ENCODE measurements around the gene TF.
A peak's percentile ranks its signal among the peaks of the same experiment; 100 is the strongest.
"Not testable (repeated sequence)": the region's sequence is repeated elsewhere in the genome, so short reads cannot be mapped to it uniquely, and the experiment has no call there.

TF gene

DNA sequence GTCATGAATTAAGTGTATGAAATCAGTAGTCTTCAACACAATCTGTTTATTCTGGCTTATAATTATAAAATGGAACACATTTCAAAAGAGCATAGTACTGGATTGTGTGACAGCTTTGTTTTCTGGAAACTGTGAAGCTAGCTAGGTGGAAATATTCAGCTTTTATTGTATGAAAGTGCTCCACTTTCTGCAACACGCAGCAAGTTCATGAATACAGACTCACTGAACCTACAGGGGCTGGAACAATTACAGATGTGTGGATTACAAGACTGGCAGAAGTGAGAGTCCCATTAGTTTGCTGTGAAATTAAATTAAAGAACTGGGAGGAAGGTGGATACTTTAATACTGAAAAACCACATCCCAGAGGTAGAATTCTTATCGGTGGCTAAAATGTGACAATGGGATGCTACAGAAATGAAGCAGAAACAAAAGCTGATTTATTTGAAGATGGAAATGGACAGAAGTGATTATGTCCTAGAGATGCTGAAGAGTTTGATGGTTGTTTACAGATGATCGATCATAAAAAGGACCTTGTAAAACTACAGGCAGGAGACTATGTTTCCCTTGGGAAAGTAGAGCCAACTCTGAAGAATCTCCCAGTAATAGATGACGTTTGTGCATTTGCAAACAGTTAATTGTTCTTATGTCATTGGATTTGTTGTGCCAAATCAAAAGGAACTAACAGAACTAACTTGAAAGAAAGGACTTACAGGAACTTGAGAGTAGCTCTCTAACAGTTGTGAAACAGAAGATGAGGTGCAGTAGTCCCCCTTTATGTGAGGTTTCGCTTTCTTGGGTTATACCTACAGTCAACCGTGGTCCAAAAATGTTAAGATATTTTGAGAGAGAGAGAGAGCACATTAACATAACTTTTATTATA is 15.7 kb downstream of the TF start:
- no peak for DNase-seq (ENCODE audit: low read depth in 1 of 2, low spot score in 1 of 2)
- TF ChIP-seq JUND (IDR thresholded peaks at IDR 0.05; ENCODE audit: low read depth): no peak
- in situ Hi-C loops (cut with HindIII; ENCODE audit: low pct_unique_long_range_greater_than_20kb, low sequenced_read_pairs): no loop called here

DNA sequence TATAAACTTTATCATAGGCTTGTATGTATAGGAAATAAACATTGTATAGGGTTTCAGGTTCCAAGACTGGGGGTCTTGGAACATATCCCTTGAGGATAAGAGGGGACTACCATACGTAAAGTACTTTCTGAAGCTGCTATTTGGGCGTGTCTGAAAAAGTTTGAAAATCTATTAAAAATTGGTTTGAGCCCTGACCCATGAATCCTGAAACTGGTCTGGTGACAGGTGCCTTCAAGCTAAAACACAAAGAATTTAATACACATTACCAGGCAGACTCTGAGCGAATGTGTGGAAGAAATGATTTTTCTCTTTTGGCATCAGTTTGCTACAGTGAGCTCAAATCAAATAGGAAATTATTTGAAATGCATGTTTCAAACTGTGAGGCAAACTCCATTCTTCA is 16.3 kb downstream of the TF start:
- TF ChIP-seq JUND (IDR thresholded peaks at IDR 0.05; ENCODE audit: low read depth): no peak
- in situ Hi-C loops (cut with HindIII; ENCODE audit: low pct_unique_long_range_greater_than_20kb, low sequenced_read_pairs): no loop called here

DNA sequence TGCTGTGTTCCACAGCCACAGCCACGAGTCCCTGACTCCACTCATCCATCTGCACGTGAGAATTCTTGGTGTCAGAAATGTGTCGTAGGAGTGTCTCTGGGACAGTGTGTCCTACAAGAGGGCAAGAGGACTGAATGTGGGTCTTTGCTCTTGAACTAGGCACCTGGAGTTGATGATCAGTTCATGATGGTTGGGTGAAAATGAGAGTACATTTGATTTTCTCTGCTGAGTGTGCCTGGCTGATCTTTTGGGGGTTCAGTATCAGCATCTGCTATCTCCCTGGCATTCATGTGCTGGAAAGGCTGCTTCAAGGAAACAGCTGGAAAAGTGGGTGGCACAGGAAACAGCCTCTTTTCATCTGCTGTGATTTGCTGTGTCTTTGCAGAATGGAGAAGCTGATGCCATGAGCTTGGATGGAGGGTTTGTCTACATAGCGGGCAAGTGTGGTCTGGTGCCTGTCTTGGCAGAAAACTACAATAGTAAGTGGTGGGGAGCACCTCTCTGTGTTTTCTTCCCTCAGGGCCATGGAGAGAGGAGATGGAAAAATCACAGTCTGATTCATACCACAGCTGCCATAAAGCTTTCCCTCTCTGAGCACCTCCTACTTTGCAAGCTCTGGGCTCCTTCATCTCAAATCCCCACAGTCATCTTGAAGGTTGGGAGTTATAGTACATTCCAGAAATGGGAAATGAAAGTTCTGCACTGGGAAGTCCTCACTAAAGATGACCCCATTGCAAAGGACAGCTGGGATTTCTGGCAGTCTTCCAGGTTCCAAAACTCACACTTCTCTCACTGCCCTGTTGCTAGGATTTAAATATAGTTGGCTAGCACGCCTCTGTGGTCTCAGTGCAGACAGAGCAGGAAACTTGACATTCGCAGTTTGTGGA is 17.8 kb downstream of the TF start:
- in situ Hi-C loops (cut with HindIII; ENCODE audit: low pct_unique_long_range_greater_than_20kb, low sequenced_read_pairs): no loop called here
- no peak for TF ChIP-seq JUND (IDR thresholded peaks at IDR 0.05; ENCODE audit: low read depth)
- DNase-seq (ENCODE audit: low read depth in 1 of 2, low spot score in 1 of 2): no peak

More for the DNA sequence above, 16.3 kb downstream of the TF start:
- no peak for DNase-seq (ENCODE audit: low read depth in 1 of 2, low spot score in 1 of 2)

DNA sequence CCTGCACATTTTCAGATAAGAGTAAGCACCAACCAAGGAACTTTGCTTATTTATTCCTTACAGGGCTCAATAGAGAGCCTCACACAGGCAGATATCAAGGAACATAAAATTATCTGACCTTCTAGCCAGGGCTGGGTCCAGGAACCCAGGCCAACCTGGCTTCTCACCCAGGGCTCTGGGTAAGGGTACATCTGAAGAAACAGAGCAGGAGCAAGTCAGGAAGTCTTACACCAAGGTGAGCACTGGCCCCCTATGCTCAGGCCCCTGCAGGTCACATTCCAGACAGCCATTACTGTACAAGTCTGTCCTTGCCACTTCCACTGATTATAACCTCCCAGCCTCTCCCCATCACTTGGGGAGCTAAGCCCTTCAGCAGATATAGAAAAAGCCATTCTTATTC is 19.1 kb downstream of the TF start:
- TF ChIP-seq JUND (IDR thresholded peaks at IDR 0.05; ENCODE audit: low read depth): no peak
- no peak for DNase-seq (ENCODE audit: low read depth in 1 of 2, low spot score in 1 of 2)
- in situ Hi-C loops (cut with HindIII; ENCODE audit: low pct_unique_long_range_greater_than_20kb, low sequenced_read_pairs): no loop called here

DNA sequence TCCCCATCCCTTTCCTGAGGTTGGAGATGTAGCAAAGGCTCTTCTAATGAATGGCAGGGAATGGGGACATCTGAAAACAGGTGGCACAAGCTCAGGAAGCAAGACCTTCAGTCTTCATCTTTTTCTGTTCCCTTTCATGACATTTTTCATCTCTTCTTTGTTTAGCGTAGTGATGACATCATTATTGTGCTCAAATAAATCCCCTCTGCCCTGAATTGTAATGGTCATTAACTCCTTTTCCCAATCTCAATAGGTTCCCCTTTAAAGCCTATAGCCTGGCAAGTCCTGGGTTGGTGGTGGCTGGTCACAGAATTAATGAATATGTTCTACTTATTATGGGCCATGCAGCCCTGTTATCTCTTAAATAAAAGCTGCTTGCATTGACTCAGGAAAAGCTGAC is 21.4 kb downstream of the TF start:
- TF ChIP-seq JUND (IDR thresholded peaks at IDR 0.05; ENCODE audit: low read depth): no peak
- in situ Hi-C loops (cut with HindIII; ENCODE audit: low pct_unique_long_range_greater_than_20kb, low sequenced_read_pairs): no loop called here
- no peak for DNase-seq (ENCODE audit: low read depth in 1 of 2, low spot score in 1 of 2)

DNA sequence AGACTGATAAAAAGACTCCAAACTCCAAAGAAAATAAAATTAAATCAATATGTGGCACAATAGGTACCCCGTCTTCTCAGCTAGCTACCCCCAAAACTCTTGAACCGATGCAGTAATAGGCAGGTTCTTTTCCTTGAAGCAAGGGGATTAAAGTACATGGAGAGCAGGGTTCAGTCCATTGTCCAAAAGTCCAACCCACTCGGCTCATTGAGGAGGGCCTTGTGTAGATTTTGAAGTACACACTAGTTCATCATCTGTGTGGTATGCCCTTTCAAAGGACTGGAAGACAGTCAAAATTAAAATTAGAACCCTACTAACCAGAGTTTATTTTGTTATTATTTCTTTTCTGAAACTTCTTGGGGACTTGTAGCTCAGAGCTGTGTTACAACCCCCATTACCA is 23.3 kb downstream of the TF start:
- no peak for TF ChIP-seq JUND (IDR thresholded peaks at IDR 0.05; ENCODE audit: low read depth)
- in situ Hi-C loops (cut with HindIII; ENCODE audit: low pct_unique_long_range_greater_than_20kb, low sequenced_read_pairs): no loop called here
- no peak for DNase-seq (ENCODE audit: low read depth in 1 of 2, low spot score in 1 of 2)

DNA sequence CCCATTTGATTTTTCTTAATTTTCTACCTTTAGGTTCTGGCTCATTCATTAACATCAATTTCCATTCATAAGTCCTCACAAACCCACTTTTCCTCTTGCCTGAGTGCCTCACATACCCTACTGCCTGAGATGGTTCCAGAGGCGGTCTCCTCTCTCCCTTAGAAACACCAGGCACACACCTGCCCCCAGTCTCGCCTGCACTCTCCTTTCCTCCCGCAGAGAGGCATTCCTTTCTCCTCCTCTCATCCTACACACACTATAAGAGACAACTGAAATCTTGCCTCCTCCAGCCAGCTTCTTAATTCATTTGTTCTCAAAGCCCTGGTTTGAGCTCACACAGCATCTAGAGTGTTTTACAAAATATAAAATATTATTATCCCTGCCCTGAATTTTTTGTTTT is 27.5 kb downstream of the TF start:
- in situ Hi-C loops (cut with HindIII; ENCODE audit: low pct_unique_long_range_greater_than_20kb, low sequenced_read_pairs): no loop called here
- no peak for DNase-seq (ENCODE audit: low read depth in 1 of 2, low spot score in 1 of 2)
- no peak for TF ChIP-seq JUND (IDR thresholded peaks at IDR 0.05; ENCODE audit: low read depth)

DNA sequence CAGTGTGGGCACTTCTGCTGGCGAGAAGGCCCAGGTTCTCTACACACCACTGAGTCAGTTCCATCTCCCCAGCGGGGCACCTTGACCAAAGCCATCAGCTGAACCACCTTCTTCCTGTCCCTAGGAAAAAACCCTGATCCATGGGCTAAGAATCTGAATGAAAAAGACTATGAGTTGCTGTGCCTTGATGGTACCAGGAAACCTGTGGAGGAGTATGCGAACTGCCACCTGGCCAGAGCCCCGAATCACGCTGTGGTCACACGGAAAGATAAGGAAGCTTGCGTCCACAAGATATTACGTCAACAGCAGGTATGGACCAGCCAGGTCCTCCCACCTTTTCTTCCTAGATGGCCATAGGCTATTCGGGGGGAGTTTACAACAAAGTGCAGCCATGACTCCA is 29.1 kb downstream of the TF start:
- no peak for TF ChIP-seq JUND (IDR thresholded peaks at IDR 0.05; ENCODE audit: low read depth)
- in situ Hi-C loops (cut with HindIII; ENCODE audit: low pct_unique_long_range_greater_than_20kb, low sequenced_read_pairs): no loop called here

DNA sequence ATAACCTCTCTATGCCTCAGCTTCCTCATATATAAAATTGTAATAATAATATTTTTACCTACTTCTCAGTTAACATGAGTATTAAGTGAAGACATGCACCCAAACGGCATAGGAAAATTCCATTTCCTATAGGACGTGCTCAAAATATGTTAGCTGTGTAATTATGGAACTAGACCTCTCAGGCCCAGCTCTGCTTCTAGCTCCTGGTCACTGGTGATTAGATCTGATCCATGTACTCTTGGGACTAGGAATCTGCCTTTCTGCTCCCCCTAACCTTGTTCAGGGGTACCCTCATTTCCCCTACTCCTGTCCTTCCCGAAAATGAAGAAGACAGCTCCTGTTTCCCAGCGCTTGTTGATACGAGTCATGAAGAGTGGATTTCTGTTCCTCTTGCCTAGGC is 29.6 kb downstream of the TF start:
- DNase-seq (ENCODE audit: low read depth in 1 of 2, low spot score in 1 of 2): no peak
- TF ChIP-seq JUND (IDR thresholded peaks at IDR 0.05; ENCODE audit: low read depth): no peak
- in situ Hi-C loops (cut with HindIII; ENCODE audit: low pct_unique_long_range_greater_than_20kb, low sequenced_read_pairs): no loop called here

More for the DNA sequence above, 29.1 kb downstream of the TF start:
- DNase-seq (ENCODE audit: low read depth in 1 of 2, low spot score in 1 of 2): no peak

DNA sequence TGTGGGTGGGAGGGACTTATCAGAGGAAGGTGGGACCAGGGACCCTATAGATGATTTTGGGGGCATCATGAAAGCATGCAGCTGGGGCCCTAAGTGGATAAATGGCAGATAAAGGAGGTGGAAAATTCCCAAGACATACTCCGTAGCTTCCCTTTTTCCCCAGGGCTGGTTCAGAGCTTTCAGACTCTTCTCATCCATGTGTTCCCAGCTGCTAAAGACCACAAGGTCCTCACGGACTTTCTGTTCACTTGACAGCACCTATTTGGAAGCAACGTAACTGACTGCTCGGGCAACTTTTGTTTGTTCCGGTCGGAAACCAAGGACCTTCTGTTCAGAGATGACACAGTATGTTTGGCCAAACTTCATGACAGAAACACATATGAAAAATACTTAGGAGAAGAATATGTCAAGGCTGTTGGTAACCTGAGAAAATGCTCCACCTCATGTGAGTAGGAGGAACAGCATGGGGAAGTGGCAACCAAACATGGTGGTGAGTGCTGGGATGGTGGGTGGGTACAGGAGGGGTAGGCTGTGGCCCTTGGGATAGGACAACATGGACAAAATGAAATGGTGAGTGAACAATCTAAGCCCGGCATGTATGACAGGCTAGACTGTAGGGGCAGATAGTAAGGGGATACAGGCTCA is 30.7 kb downstream of the TF start:
- in situ Hi-C loops (cut with HindIII; ENCODE audit: low pct_unique_long_range_greater_than_20kb, low sequenced_read_pairs): no loop called here
- no peak for TF ChIP-seq JUND (IDR thresholded peaks at IDR 0.05; ENCODE audit: low read depth)
- DNase-seq (ENCODE audit: low read depth in 1 of 2, low spot score in 1 of 2): peak in 1 of 2 experiments; percentile 16

DNA sequence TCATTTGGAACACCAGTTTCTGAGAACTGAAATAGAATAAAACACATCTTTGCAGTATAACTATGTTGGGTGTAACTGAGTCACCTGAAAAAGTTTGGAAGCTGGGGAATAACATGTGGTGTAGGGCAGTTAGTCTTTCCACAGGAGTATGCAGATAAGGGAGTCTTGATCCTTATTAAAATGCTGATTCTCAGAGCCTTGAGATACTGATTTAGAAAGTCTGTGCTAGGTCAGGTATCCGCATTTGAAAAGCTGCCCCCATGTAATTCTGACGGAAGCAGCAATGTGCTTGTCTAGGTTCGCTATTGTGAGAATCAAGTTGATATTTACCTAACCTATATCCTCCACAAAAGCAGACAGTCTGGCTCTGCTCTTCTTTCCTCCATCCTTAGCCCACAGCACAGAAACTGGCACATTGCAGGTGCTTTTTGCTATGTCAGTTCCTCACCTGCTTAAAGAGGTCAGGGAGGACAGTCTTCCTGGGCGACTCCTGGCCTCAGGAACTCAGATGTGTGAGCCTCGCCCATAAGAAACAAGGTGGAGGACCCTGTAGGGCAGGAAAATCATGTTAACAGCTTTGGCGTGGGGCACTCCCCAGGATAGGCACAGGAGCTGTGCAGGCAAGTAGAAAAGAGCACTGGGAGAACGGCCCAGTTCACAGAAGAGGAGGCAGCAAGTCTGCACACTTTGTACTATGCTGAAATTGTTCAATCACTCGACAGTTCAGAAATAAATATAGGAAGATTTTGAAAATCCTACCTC is 31.8 kb downstream of the TF start:
- peak in 1 of 2 experiments; percentile 34 for DNase-seq (ENCODE audit: low read depth in 1 of 2, low spot score in 1 of 2)
- TF ChIP-seq JUND (IDR thresholded peaks at IDR 0.05; ENCODE audit: low read depth): no peak
- in situ Hi-C loops (cut with HindIII; ENCODE audit: low pct_unique_long_range_greater_than_20kb, low sequenced_read_pairs): no loop called here

DNA sequence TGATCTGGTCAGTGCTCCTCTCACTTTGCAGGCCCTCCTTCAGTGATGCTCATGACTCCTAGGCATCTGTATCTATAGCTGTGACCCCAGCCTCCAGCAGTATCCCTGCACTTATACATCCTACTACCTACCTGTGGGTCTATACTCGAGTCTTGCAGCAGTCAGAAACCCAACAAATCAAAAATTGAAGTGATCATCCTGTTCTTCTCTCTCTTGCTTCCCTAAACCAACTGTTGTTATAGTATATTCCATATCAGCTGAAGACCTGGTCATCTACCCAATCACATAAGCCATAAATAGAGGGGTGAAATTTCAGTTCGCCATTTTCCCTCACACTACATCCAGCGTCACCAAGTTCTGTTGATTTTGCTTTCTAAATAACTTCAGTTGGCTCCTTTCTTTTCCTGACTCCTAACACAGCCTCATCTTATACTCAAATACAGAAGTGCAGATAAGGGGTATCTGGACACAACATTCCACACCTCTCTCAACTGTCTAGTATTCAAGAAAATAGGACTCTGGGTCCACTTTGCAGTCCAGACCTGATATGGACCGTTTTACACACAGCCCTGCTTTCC is 33.5 kb downstream of the TF start:
- in situ Hi-C loops (cut with HindIII; ENCODE audit: low pct_unique_long_range_greater_than_20kb, low sequenced_read_pairs): no loop called here
- no peak for TF ChIP-seq JUND (IDR thresholded peaks at IDR 0.05; ENCODE audit: low read depth)

DNA sequence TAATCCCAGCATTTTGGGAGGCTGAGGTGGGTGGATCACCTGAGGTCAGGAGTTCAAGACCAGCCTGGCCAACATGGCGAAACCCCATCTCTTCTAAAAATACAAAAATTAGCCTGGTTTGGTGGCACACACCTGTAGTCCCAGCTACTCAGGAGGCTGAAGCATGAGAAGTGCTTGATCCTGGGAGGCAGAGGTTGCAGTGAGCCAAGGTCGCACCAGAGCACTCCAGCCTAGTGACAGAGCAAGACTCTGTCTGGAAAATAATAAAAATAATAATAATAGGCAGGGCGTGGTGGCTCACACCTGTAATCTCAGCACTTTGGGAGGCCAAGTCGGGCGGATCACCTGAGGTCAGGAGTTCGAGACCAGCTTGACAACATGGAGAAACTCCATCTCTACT is 34.6 kb downstream of the TF start:
- DNase-seq (ENCODE audit: low read depth in 1 of 2, low spot score in 1 of 2); in situ Hi-C loops (cut with HindIII; ENCODE audit: low pct_unique_long_range_greater_than_20kb, low sequenced_read_pairs): not testable (repeated sequence)

More for the DNA sequence above, 33.5 kb downstream of the TF start:
- no peak for DNase-seq (ENCODE audit: low read depth in 1 of 2, low spot score in 1 of 2)
